ENCODE results near the gene TLE3.

The TLE3 gene

GRCh38 chr15:70078578-70079417 is 18.9 kb downstream of the TLE3 start:
- no peak for DNase-seq (ENCODE audit: low read depth)
- TF ChIP-seq CTCF (conservative IDR thresholded peaks at IDR 0.05; ENCODE audit: control insufficient read depth, insufficient read depth, low read depth, low read length), result no peak

GRCh38 chr15:70077188-70078147 is 20.2 kb downstream of the TLE3 start:
- H3K4me3 ChIP-seq (ENCODE audit: control insufficient read depth, low read depth, low read length), result no peak overlapping the region
- no peak for DNase-seq (ENCODE audit: low read depth)
- TF ChIP-seq CTCF (conservative IDR thresholded peaks at IDR 0.05; ENCODE audit: control insufficient read depth, insufficient read depth, low read depth, low read length), result no peak

More at GRCh38 chr15:70078578-70079417, 18.9 kb downstream of the TLE3 start:
- no peak overlapping the region for H3K4me3 ChIP-seq (ENCODE audit: control insufficient read depth, low read depth, low read length)

GRCh38 chr15:70074380-70074779 is 23.3 kb downstream of the TLE3 start:
- H3K4me3 ChIP-seq (ENCODE audit: control insufficient read depth, low read depth, low read length), result no peak overlapping the region
- no peak for DNase-seq (ENCODE audit: low read depth)
- no peak for TF ChIP-seq CTCF (conservative IDR thresholded peaks at IDR 0.05; ENCODE audit: control insufficient read depth, insufficient read depth, low read depth, low read length)

- H3K4me3 ChIP-seq (ENCODE audit: control insufficient read depth, low read depth, low read length), result no peak overlapping the region
- TF ChIP-seq CTCF (conservative IDR thresholded peaks at IDR 0.05; ENCODE audit: control insufficient read depth, insufficient read depth, low read depth, low read length), result no peak
- DNase-seq (ENCODE audit: low read depth), result no peak
Observed at GRCh38 chr15:70072479-70072878, 25.2 kb downstream of the TLE3 start.

GRCh38 chr15:70071799-70072198 is 25.9 kb downstream of the TLE3 start:
- no peak for TF ChIP-seq CTCF (conservative IDR thresholded peaks at IDR 0.05; ENCODE audit: control insufficient read depth, insufficient read depth, low read depth, low read length)
- no peak overlapping the region for H3K4me3 ChIP-seq (ENCODE audit: control insufficient read depth, low read depth, low read length)
- DNase-seq (ENCODE audit: low read depth), result no peak

GRCh38 chr15:70069716-70070115 is 28.0 kb downstream of the TLE3 start:
- no peak for TF ChIP-seq CTCF (conservative IDR thresholded peaks at IDR 0.05; ENCODE audit: control insufficient read depth, insufficient read depth, low read depth, low read length)
- no peak for DNase-seq (ENCODE audit: low read depth)

More at GRCh38 chr15:70069716-70070115, 28.0 kb downstream of the TLE3 start:
- no peak overlapping the region for H3K4me3 ChIP-seq (ENCODE audit: control insufficient read depth, low read depth, low read length)

Data from fibroblast of mammary gland (primary cell).